Fibroblast of lung (primary cell): ENCODE data around the gene PLAAT3. TPM values are rescaled to one million over a fixed set of nuclear protein-coding genes. Genes with fewer than 3 reads are reported as not detected.

Source experiments
- DNase-seq, 2 donors: peaks; one replicate each; pipeline versions ENCODE4 v3.0.0 to v3.0.0-alpha.2; 2010; ENCODE audit warnings: low read depth in 2 of 2
- H2AFZ ChIP-seq: 2 replicates; pipeline ENCODE4 v1.5.1; 2012; ENCODE audit warnings: low read length, control low read depth, inconsistent platforms
- H3K27ac ChIP-seq: 2 replicates; pipeline ENCODE4 v1.5.1; 2011; ENCODE audit warnings: low read length, control low read depth; ENCODE audit not compliant: insufficient read depth
- H3K27me3 ChIP-seq: 2 replicates; pipeline ENCODE4 v1.5.1; 2011; ENCODE audit warnings: mild to moderate bottlenecking, low read length; ENCODE audit not compliant: control insufficient read depth, insufficient read depth
- H3K36me3 ChIP-seq: 2 replicates; pipeline ENCODE4 v1.5.1; 2011; ENCODE audit warnings: low read length; ENCODE audit not compliant: control insufficient read depth, insufficient read depth
- H3K4me1 ChIP-seq: 2 replicates; pipeline ENCODE4 v1.5.1; 2011; ENCODE audit warnings: low read length; ENCODE audit not compliant: control insufficient read depth, insufficient read depth; ENCODE audit errors: extremely low read depth
- H3K4me2 ChIP-seq: 2 replicates; pipeline ENCODE4 v1.5.1; 2011; ENCODE audit warnings: low read length, control low read depth; ENCODE audit not compliant: insufficient read depth; ENCODE audit errors: extremely low read depth
- H3K4me3 ChIP-seq, 4 experiments: fragments of 200-600 bp in 1 of 4; sonication (generic) in 1 of 4; replicated peaks in 1 of 4; 2 replicates each; pipeline ENCODE4 v1.5.1; 2011 to 2016; ENCODE audit warnings: low read length in 4 of 4, low read depth in 3 of 4, mild to moderate bottlenecking in 3 of 4, control low read depth in 2 of 4, inconsistent platforms in 1 of 4, mixed read lengths in 1 of 4; ENCODE audit not compliant: insufficient read depth in 1 of 4; ENCODE audit errors: control extremely low read depth in 1 of 4
- H3K79me2 ChIP-seq: 2 replicates; pipeline ENCODE4 v1.5.1; 2012; ENCODE audit warnings: mild to moderate bottlenecking, low read length, inconsistent platforms; ENCODE audit not compliant: control insufficient read depth, insufficient read depth
- H3K9ac ChIP-seq: 2 replicates; pipeline ENCODE4 v1.5.1; 2011; ENCODE audit warnings: mild to moderate bottlenecking, low read length, control low read depth; ENCODE audit not compliant: insufficient read depth
- H3K9me3 ChIP-seq: 2 replicates; pipeline ENCODE4 v1.5.1; 2012; ENCODE audit warnings: low read depth, low read length; ENCODE audit not compliant: control insufficient read depth, insufficient read depth
- H4K20me1 ChIP-seq: 2 replicates; pipeline ENCODE4 v1.5.1; 2011; ENCODE audit warnings: low read length; ENCODE audit not compliant: control insufficient read depth, insufficient read depth; ENCODE audit errors: extremely low read depth
- CTCF ChIP-seq, 2 donors: IDR thresholded peaks in 1 of 2; conservative IDR thresholded peaks in 1 of 2; 1 replicate in 1 of 2; 2 replicates in 1 of 2; pipeline ENCODE4 v1.5.1; 2011 to 2012; ENCODE audit warnings: low read length in 2 of 2, control low read depth in 1 of 2, inconsistent platforms in 1 of 2, low read depth in 1 of 2, mild to moderate bottlenecking in 1 of 2
- EZH2 ChIP-seq: IDR thresholded peaks from 2 replicates; pipeline ENCODE4 v1.5.1; 2012; ENCODE audit warnings: low read length, control low read depth, mild to moderate bottlenecking; ENCODE audit errors: missing control alignments
- polyA plus RNA-seq, 2 donors: library from polyadenylated mRNA; depleted of rRNA in 1 of 2; stranded (reverse) in 1 of 2; unstranded in 1 of 2; fragments of >200 nt; gene quantifications; 2 replicates each; pipeline ENCODE4 v1.2.1, GENCODE V29; 2011 to 2012; ENCODE audit warnings: missing spikeins in 1 of 2
- total RNA-seq: library from RNA; depleted of rRNA; stranded (reverse); fragments of >200 nt; gene quantifications from 2 replicates; pipeline ENCODE4 v1.2.1, GENCODE V29; 2014

The PLAAT3 gene
- total and polyA plus RNA-seq, 2 donors (not counting 1 experiment from before 2014, with no cell fraction given) = 11.4 to 45.4 TPM

GRCh38 chr11:63599211-63600122 is 14.8 kb downstream of the PLAAT3 start:
- Histone ChIP-seq H3K4me1 (no peaks in the 10 kb centered on the region), H4K20me1 (no peaks in the 10 kb centered on the region), H3K9me3 (no peaks in the 10 kb centered on the region), H3K9ac (no peak overlapping the region), H2AFZ (no peak overlapping the region), H3K27ac (no peak overlapping the region), H3K36me3 (no peaks in the 10 kb centered on the region), H3K27me3 (no peaks in the 10 kb centered on the region), H3K4me2 (no peak overlapping the region), H3K4me3 (no peak overlapping the region), H3K79me2 (no peaks in the 10 kb centered on the region)
- peak in 1 of 2 donors; percentile 69 for DNase-seq
- TF ChIP-seq CTCF (conservative IDR thresholded peaks at IDR 0.05 in 1 of 2, IDR thresholded peaks at IDR 0.05 in 1 of 2; ENCODE audit: low read depth in 1 of 2, low read length in 2 of 2) (no peak), EZH2 (no peak)

GRCh38 chr11:63598556-63598955 is 15.7 kb downstream of the PLAAT3 start:
- no peaks in the 10 kb centered on the region for H3K27me3 ChIP-seq
- no peaks in the 10 kb centered on the region for H4K20me1 ChIP-seq
- no peak for TF ChIP-seq CTCF (conservative IDR thresholded peaks at IDR 0.05 in 1 of 2, IDR thresholded peaks at IDR 0.05 in 1 of 2; ENCODE audit: low read depth in 1 of 2, low read length in 2 of 2)
- no peak for TF ChIP-seq EZH2
- H3K9me3 ChIP-seq = no peaks in the 10 kb centered on the region
- H3K4me2 ChIP-seq = no peak overlapping the region
- DNase-seq = no peak
- no peak overlapping the region for H3K4me3 ChIP-seq
- H3K27ac ChIP-seq = no peak overlapping the region
- no peak overlapping the region for H2AFZ ChIP-seq
- no peak overlapping the region for H3K9ac ChIP-seq
- no peaks in the 10 kb centered on the region for H3K79me2 ChIP-seq
- H3K36me3 ChIP-seq = no peaks in the 10 kb centered on the region
- no peaks in the 10 kb centered on the region for H3K4me1 ChIP-seq

GRCh38 chr11:63595296-63595695 is 18.9 kb downstream of the PLAAT3 start:
- no peak overlapping the region for H2AFZ ChIP-seq
- no peak for TF ChIP-seq EZH2
- no peak for TF ChIP-seq CTCF (conservative IDR thresholded peaks at IDR 0.05 in 1 of 2, IDR thresholded peaks at IDR 0.05 in 1 of 2; ENCODE audit: low read depth in 1 of 2, low read length in 2 of 2)
- no peaks in the 10 kb centered on the region for H3K27me3 ChIP-seq
- no peak overlapping the region for H3K4me3 ChIP-seq
- no peaks in the 10 kb centered on the region for H4K20me1 ChIP-seq
- no peaks in the 10 kb centered on the region for H3K4me1 ChIP-seq
- H3K4me2 ChIP-seq = no peak overlapping the region
- peak in 1 of 2 donors; percentile 50 for DNase-seq
- no peaks in the 10 kb centered on the region for H3K9me3 ChIP-seq
- no peak overlapping the region for H3K27ac ChIP-seq
- H3K36me3 ChIP-seq = no peaks in the 10 kb centered on the region
- H3K9ac ChIP-seq = no peak overlapping the region
- no peaks in the 10 kb centered on the region for H3K79me2 ChIP-seq
